Neural progenitor cell (in vitro differentiated cells): ENCODE results near the gene KCNE5. TPM values are rescaled to one million over a fixed set of nuclear protein-coding genes. Genes with fewer than 3 reads are reported as not detected.

Source experiments
- DNase-seq: peaks from one replicate; pipeline ENCODE4 v3.0.0-alpha.2; 2016; ENCODE audit warnings: low spot score
- H2AFZ ChIP-seq: fragments of 200-600 bp; sonication (generic); replicated peaks from 2 replicates; pipeline ENCODE4 v1.6.1; 2016; ENCODE audit warnings: antibody characterized with exemption
- H3F3A ChIP-seq: fragments of 200-600 bp; sonication (generic); 2 replicates; pipeline ENCODE4 v1.6.1; 2016; ENCODE audit warnings: antibody characterized with exemption, low read depth
- H3K27ac ChIP-seq: fragments of 200-600 bp; sonication (generic); 2 replicates; pipeline ENCODE4 v1.5.1; 2016; ENCODE audit warnings: mild to moderate bottlenecking
- H3K27me3 ChIP-seq: fragments of 200-600 bp; sonication (generic); 2 replicates; pipeline ENCODE4 v1.6.1; 2016; ENCODE audit warnings: mild to moderate bottlenecking, moderate library complexity
- H3K36me3 ChIP-seq: fragments of 200-600 bp; sonication (generic); 2 replicates; pipeline ENCODE4 v1.5.1; 2016
- H3K4me1 ChIP-seq: fragments of 200-600 bp; sonication (generic); 2 replicates; pipeline ENCODE4 v1.6.1; 2016; ENCODE audit warnings: mixed run types
- H3K4me2 ChIP-seq: fragments of 200-600 bp; sonication (generic); 2 replicates; pipeline ENCODE4 v1.6.1; 2016
- H3K4me3 ChIP-seq: fragments of 200-600 bp; sonication (generic); 2 replicates; pipeline ENCODE4 v1.5.1; 2016
- H3K79me2 ChIP-seq: fragments of 200-600 bp; sonication (generic); 2 replicates; pipeline ENCODE4 v1.6.1; 2016; ENCODE audit warnings: low read depth
- H3K9ac ChIP-seq: fragments of 200-600 bp; sonication (generic); 2 replicates; pipeline ENCODE4 v1.6.1; 2016
- H3K9me3 ChIP-seq: fragments of 200-600 bp; sonication (generic); 2 replicates; pipeline ENCODE4 v1.5.1; 2016; ENCODE audit warnings: low read depth
- H4K20me1 ChIP-seq: fragments of 200-600 bp; sonication (generic); 2 replicates; pipeline ENCODE4 v1.6.1; 2016; ENCODE audit warnings: low read depth
- H3K27ac Mint-ChIP-seq: 3 replicates; pipeline ENCODE4 v1.8.0; 2021; ENCODE audit warnings: mixed read lengths
- H3K27me3 Mint-ChIP-seq: 2 replicates; pipeline ENCODE4 v1.8.0; 2022; ENCODE audit warnings: low read depth, mild to moderate bottlenecking, inconsistent platforms, moderate library complexity, mixed read lengths; ENCODE audit not compliant: insufficient read depth
- H3K36me3 Mint-ChIP-seq: 3 replicates; pipeline ENCODE4 v1.8.0; 2021; ENCODE audit warnings: mixed read lengths
- H3K4me1 Mint-ChIP-seq: 3 replicates; pipeline ENCODE4 v1.8.0; 2021; ENCODE audit warnings: mixed read lengths
- H3K4me3 Mint-ChIP-seq: 3 replicates; pipeline ENCODE4 v1.8.0; 2021; ENCODE audit warnings: mild to moderate bottlenecking, moderate library complexity, mixed read lengths
- H3K9me3 Mint-ChIP-seq: 3 replicates; pipeline ENCODE4 v1.8.0; 2020; ENCODE audit warnings: mixed read lengths
- CTCF ChIP-seq: fragments of 200-600 bp; sonication (generic); IDR thresholded peaks from 2 replicates; pipeline ENCODE4 v1.5.1; 2017; ENCODE audit warnings: antibody characterized with exemption, mild to moderate bottlenecking
- EZH2 ChIP-seq: fragments of 200-600 bp; sonication (generic); IDR thresholded peaks from 2 replicates; pipeline ENCODE4 v1.6.1; 2017; ENCODE audit warnings: antibody characterized with exemption, mild to moderate bottlenecking, moderate library complexity
- EZH2phosphoT487 ChIP-seq: fragments of 200-600 bp; sonication (generic); IDR thresholded peaks from 2 replicates; pipeline ENCODE4 v1.6.1; 2017; ENCODE audit warnings: antibody characterized with exemption
- total RNA-seq: library from RNA; depleted of rRNA; stranded (reverse); fragments of >200 nt; gene quantifications from 2 replicates; pipeline ENCODE4 v1.2.3, GENCODE V29; 2015; ENCODE audit warnings: low replicate concordance

Gene KCNE5
- total RNA-seq, 1 donor from 2014 or later, result 1.3 TPM

- H3K4me3 Mint-ChIP-seq, result no peak overlapping the region
- peaks cover 9% of the 10 kb centered on the region for H3K36me3 Mint-ChIP-seq
- H3K9me3 ChIP-seq, result no peaks in the 10 kb centered on the region
- no peak for TF ChIP-seq EZH2
- no peak for TF ChIP-seq CTCF
- H3K9ac ChIP-seq, result no peak overlapping the region
- H3K4me1 Mint-ChIP-seq, result peaks cover 22% of the 10 kb centered on the region
- no peaks in the 10 kb centered on the region for H3K4me1 ChIP-seq
- no peaks in the 10 kb centered on the region for H3F3A ChIP-seq
- peaks cover 12% of the 10 kb centered on the region for H3K9me3 Mint-ChIP-seq
- peaks cover 3% of the 10 kb centered on the region for H3K27me3 ChIP-seq
- DNase-seq, result no peak
- H2AFZ ChIP-seq, result no peak overlapping the region
- H3K27me3 Mint-ChIP-seq, result peaks cover 12% of the 10 kb centered on the region
- H3K36me3 ChIP-seq, result no peaks in the 10 kb centered on the region
- H3K4me2 ChIP-seq, result no peak overlapping the region
- no peak overlapping the region for H3K27ac ChIP-seq
- H3K27ac Mint-ChIP-seq, result no peak overlapping the region
- H3K79me2 ChIP-seq, result no peaks in the 10 kb centered on the region
- no peak overlapping the region for H3K4me3 ChIP-seq
- H4K20me1 ChIP-seq, result no peaks in the 10 kb centered on the region
Measured at GRCh38 chrX:109623997-109624396, 975 bp downstream of the KCNE5 start.

GRCh38 chrX:109622270-109622669 lies 2.7 kb downstream of the KCNE5 start:
- Histone ChIP-seq H3K79me2 (no peaks in the 10 kb centered on the region), H3K9me3 (no peaks in the 10 kb centered on the region), H3K9ac (no peak overlapping the region), H3K4me3 (no peak overlapping the region), H3K36me3 (no peaks in the 10 kb centered on the region), H3K27me3 (peaks cover 3% of the 10 kb centered on the region), H3K4me2 (no peak overlapping the region), H2AFZ (no peak overlapping the region), H4K20me1 (no peaks in the 10 kb centered on the region), H3F3A (no peaks in the 10 kb centered on the region), H3K27ac (no peak overlapping the region), H3K4me1 (no peaks in the 10 kb centered on the region)
- peaks cover 3% of the 10 kb centered on the region for H3K36me3 Mint-ChIP-seq
- peaks cover 8% of the 10 kb centered on the region for H3K27me3 Mint-ChIP-seq
- H3K4me3 Mint-ChIP-seq, result no peak overlapping the region
- H3K9me3 Mint-ChIP-seq, result peaks cover 7% of the 10 kb centered on the region
- peaks cover 22% of the 10 kb centered on the region for H3K4me1 Mint-ChIP-seq
- H3K27ac Mint-ChIP-seq, result no peak overlapping the region
- DNase-seq, result no peak
- TF ChIP-seq EZH2 (no peak), CTCF (no peak), EZH2phosphoT487 (no peak)

GRCh38 chrX:109619771-109620170 lies 5.2 kb downstream of the KCNE5 start:
- no peak for TF ChIP-seq CTCF
- no peak for TF ChIP-seq EZH2
- TF ChIP-seq EZH2phosphoT487, result no peak
- no peaks in the 10 kb centered on the region for H3K9me3 ChIP-seq
- DNase-seq, result no peak
- H3K79me2 ChIP-seq, result no peaks in the 10 kb centered on the region
- Mint-ChIP-seq H3K4me1 (peaks cover 18% of the 10 kb centered on the region), H3K27me3 (peaks cover 8% of the 10 kb centered on the region), H3K27ac (peak overlapping the region; percentile 20), H3K36me3 (peaks cover 3% of the 10 kb centered on the region), H3K4me3 (no peak overlapping the region), H3K9me3 (peaks cover 3% of the 10 kb centered on the region)
- no peak overlapping the region for H2AFZ ChIP-seq
- H3K4me3 ChIP-seq, result no peak overlapping the region
- H3K27me3 ChIP-seq, result peaks cover 3% of the 10 kb centered on the region
- H3K4me2 ChIP-seq, result no peak overlapping the region
- no peaks in the 10 kb centered on the region for H4K20me1 ChIP-seq
- H3F3A ChIP-seq, result no peaks in the 10 kb centered on the region
- H3K27ac ChIP-seq, result no peak overlapping the region
- no peaks in the 10 kb centered on the region for H3K36me3 ChIP-seq
- H3K9ac ChIP-seq, result no peak overlapping the region
- H3K4me1 ChIP-seq, result no peaks in the 10 kb centered on the region
